ENCODE measurements around the gene PYCARD.

- TF ChIP-seq CTCF (IDR thresholded peaks at IDR 0.05) (no peak), POLR2AphosphoS5 (IDR thresholded peaks at IDR 0.05) (no peak), POLR2A (IDR thresholded peaks at IDR 0.05) (no peak)
Observed at GRCh38 chr16:31238041-31238440, 35.5 kb upstream of the PYCARD start.
